GM19455 (cell line): Measurements from ENCODE around the gene ATOSB.
"Not testable (repeated sequence)": the region's sequence is repeated elsewhere in the genome, so short reads cannot be mapped to it uniquely, and the experiment has no call there.

ENCODE experiments used
- ATAC-seq: cut with Tn5 transposase; IDR thresholded peaks from one replicate; pipeline ENCODE4 v1.9.1; 2021; ENCODE audit not compliant: unreplicated experiment

Gene ATOSB

GRCh38 chr9:35115680-35116538 is at the start of gene ATOSB:
ATOSB (minus strand) TSS chr9:35115862; CDS start chr9:35108274, 7,588 bp downstream.
- ATAC-seq = peak; percentile 55

GRCh38 chr9:35164711-35165110 is 49.0 kb upstream of the ATOSB start:
- ATAC-seq = no peak

- no peak for ATAC-seq
These were observed 47.8 kb upstream of the ATOSB start for GRCh38 chr9:35163413-35163812.

GRCh38 chr9:35162605-35163315 is 47.1 kb upstream of the ATOSB start:
- no peak for ATAC-seq

GRCh38 chr9:35161713-35162604 is 46.3 kb upstream of the ATOSB start, which contains the start of gene UNC13B:
UNC13B (plus strand) TSS chr9:35162009; CDS start chr9:35162284, 275 bp downstream.
- ATAC-seq = peak; percentile 64

- ATAC-seq = no peak
These were observed 43.0 kb upstream of the ATOSB start for GRCh38 chr9:35158501-35159280.

GRCh38 chr9:35157836-35158235 is 42.2 kb upstream of the ATOSB start:
- not testable (repeated sequence) for ATAC-seq

GRCh38 chr9:35156781-35157180 is 41.1 kb upstream of the ATOSB start:
- ATAC-seq = no peak

- no peak for ATAC-seq
These were observed 37.3 kb upstream of the ATOSB start for GRCh38 chr9:35152926-35153325.

GRCh38 chr9:35147941-35148563 is 32.4 kb upstream of the ATOSB start:
- not testable (repeated sequence) for ATAC-seq

- no peak for ATAC-seq
These were observed 26.4 kb upstream of the ATOSB start for GRCh38 chr9:35142037-35142436.

GRCh38 chr9:35140093-35140492 is 24.4 kb upstream of the ATOSB start:
- no peak for ATAC-seq

GRCh38 chr9:35136866-35137265 is 21.2 kb upstream of the ATOSB start:
- ATAC-seq = no peak

GRCh38 chr9:35135988-35136387 is 20.3 kb upstream of the ATOSB start:
- no peak for ATAC-seq

GRCh38 chr9:35134920-35135319 is 19.3 kb upstream of the ATOSB start:
- no peak for ATAC-seq

- no peak for ATAC-seq
These were observed 1.4 kb upstream of the ATOSB start for GRCh38 chr9:35116898-35117551.

- no peak for ATAC-seq
These were observed 856 bp upstream of the ATOSB start for GRCh38 chr9:35116539-35116897.

GRCh38 chr9:35114840-35115628 is 628 bp downstream of the ATOSB start:
- ATAC-seq = no peak
